Gastroesophageal sphincter (tissue), 3 donors: ENCODE measurements around the gene JMJD8.

ENCODE experiments used
- CTCF ChIP-seq, 4 experiments: fragments of 200-600 bp in 2 of 4; fragments of 450-650 bp in 2 of 4; sonication (generic) in 1 of 4; IDR thresholded peaks; one replicate each; pipeline ENCODE4 v1.5.1; 2017 to 2019; ENCODE audit warnings: antibody characterized with exemption in 4 of 4, mild to moderate bottlenecking in 2 of 4, moderate library complexity in 2 of 4
- EP300 ChIP-seq: sonication (generic); formaldehyde crosslinking; IDR thresholded peaks from one replicate; pipeline ENCODE4 v1.6.1; 2017; ENCODE audit warnings: antibody characterized with exemption, mild to moderate bottlenecking
- POLR2A ChIP-seq, 2 donors: fragments of 450-650 bp; IDR thresholded peaks; one replicate each; pipeline ENCODE4 v1.6.1; 2017; ENCODE audit warnings: antibody characterized with exemption in 2 of 2, mild to moderate bottlenecking in 2 of 2, moderate library complexity in 1 of 2
- POLR2AphosphoS5 ChIP-seq: sonication (generic); formaldehyde crosslinking; IDR thresholded peaks from one replicate; pipeline ENCODE4 v1.6.1; 2017; ENCODE audit warnings: antibody characterized with exemption

- TF ChIP-seq CTCF (IDR thresholded peaks at IDR 0.05) (no peak), EP300 (no peak), POLR2A (IDR thresholded peaks at IDR 0.05) (no peak), POLR2AphosphoS5 (no peak)
These were observed 46.8 kb upstream of the JMJD8 start for GRCh38 chr16:730666-731509.
